HG03439 (cell line): ENCODE measurements around the gene PTGDS.

ENCODE experiments used
- ATAC-seq: cut with Tn5 transposase; IDR thresholded peaks from one replicate; pipeline ENCODE4 v1.9.1; 2021; ENCODE audit warnings: mild to moderate bottlenecking, moderate library complexity; ENCODE audit not compliant: unreplicated experiment

The PTGDS gene

DNA sequence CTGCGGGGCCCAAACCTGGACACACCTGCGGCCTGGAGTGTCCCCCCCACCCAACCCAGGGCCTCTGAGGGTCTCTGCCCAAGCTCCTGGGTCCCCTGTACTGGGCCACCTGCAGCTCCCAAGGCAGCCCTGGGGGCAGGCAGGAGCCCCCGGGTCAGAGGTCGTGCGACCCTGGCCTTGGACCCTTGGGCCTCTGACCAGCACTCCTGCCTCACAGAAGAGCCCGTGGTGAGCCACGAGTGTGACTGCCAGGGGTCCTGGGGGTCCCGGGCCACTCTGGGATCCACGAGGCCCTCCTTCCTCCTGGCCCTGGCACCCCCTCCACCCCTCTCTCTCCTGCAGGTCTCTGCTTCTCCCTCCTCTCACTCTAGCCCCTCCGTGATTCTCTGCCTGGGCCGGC lies 5.0 kb upstream of the PTGDS start:
- no peak for ATAC-seq

DNA sequence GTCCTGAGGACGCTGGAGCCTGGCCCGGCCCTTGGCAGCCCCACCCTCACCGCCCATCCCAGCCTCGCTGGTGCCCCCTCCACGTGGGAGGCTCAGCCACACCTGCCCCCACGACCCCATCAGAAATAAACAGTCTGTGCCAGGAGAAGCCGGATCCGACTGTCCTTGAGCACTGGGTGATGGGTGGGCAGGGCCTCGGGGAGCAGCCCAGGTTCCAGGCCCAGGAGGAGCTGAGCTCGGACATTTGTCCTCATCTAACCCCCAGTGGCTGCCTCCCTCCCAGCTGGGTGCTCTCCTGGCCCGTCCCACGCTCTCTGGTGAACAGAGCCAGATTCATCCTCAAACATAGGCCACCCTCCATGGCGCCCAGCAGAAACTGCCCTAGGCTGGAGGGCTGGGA lies 4.6 kb upstream of the PTGDS start:
- ATAC-seq, result no peak

DNA sequence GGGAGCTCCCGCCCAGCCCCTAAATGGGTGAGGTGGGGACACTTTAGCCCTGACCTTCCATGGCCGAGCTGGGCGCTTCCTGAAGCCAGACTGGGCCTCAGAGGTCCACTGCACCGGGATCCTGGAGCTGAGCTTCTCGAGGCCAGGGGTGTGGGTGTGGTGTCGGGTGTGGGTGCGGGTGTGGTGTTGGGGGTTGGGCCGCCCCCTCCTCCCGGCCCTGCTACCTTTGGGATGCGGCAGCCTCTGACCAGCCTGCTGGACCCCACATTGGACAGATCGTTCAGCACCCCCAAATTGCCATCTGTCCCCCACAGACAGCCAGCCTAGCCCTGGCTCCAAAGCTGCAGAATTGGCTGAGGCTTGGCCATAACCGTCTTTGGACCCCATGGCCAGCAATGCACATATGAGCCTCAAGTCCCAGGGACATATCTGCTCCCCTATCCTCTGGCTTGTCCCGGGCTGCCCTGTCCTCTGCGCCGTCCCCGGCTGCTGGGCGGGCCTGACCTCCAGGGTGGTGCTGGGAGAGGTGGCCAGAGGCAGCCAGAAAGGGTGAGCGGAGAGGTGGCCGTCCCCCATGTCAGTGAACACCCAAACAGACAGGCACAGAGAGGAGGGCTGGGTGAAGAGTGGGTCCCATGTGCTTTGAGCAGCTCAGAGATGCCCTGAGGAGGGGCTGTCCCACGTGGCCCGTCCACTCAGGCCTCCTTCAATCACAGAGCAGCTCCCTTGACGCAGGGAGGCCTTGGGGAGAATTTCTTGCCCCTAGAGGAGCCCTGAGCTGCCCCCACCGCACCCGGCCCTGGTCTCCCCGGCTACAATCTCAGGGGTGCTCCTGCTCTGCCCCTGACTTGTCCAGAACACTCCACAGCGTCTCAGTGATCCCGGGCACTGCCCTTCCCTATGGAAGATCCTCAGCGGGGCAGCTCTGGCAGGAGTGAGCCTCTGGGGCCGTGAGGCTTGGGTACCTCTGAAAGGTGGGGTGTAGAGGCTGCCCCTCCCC lies 3.4 kb upstream of the PTGDS start:
- ATAC-seq, result no peak

DNA sequence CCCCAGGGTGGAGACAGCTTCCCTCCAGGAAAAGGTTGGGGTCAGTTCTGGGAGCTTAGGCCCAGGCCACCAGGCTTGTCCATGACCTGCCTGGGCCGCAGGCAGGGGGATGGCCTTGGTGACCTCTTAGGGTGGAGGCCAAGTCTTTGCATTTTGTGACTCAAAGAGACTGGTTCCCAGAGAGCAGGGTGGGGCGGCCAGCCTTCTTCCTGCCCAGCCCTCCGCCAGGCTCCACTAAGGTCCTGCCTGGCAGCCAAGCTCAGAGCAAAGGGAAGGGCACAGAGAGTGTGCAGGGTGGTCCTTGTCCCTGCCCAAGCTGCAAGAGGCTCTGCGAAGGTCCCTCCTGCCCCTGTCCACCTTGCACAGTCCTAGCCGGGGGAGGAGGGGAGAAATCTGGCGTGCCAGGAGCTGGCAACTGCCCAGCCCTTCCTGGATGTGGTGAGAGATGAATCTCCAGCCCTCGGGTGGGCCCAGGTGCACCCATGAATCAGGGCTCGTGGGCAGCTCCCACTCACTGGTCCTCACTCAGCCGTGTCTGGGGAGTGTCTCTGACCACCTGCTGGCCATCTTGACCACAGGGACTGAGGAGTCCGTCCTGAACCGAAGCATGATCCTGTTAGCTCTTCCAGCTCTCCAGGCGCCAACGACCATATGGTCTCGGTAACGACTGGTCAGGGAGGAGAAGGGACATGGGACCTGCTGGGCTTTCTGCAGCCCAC lies 2.3 kb upstream of the PTGDS start:
- no peak for ATAC-seq

GRCh38 chr9:136975644-136976043 lies 1.7 kb upstream of the PTGDS start:
- no peak for ATAC-seq

GRCh38 chr9:136977649-136978072 lies 357 bp downstream of the PTGDS start:
- ATAC-seq, result no peak

DNA sequence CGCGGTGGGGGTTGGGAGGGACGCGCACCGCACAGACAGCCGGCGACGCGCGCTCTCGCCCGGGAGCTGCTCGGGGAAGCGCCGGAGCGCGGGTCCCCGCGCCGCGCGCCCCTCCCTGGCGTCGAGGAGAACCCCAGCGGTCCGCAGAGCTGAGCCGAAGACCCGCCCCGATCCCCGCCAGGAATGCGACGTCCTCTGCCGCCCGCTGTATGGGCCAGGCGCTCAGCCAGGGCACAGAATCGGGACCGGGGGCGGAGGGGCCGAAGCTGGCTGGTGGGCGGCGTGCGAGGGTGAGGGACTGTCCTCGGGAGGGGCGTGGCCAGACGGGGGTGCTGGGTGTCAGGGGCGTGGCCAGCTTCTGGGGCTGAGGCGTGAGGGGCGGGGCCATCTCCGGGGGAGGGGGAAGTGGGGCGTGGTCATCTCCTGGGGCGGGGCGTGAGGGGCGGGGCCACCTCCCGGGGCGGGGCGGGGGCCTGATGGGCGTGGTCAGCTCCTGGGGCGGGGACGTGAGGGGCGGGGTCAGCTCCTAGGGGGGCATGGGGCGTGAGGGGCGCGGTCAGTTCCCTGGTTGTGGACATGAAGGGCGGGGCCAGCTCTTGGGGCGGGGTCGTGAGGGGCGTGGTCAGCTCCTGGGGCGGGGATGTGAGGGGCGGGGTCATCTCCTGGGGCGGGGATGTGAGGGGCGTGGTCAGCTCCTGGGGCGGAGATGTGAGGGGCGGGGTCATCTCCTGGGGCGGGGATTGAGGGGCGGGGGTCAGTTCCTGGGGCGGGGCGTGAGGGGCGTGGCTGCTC lies 965 bp downstream of the PTGDS start:
- ATAC-seq, result no peak

DNA sequence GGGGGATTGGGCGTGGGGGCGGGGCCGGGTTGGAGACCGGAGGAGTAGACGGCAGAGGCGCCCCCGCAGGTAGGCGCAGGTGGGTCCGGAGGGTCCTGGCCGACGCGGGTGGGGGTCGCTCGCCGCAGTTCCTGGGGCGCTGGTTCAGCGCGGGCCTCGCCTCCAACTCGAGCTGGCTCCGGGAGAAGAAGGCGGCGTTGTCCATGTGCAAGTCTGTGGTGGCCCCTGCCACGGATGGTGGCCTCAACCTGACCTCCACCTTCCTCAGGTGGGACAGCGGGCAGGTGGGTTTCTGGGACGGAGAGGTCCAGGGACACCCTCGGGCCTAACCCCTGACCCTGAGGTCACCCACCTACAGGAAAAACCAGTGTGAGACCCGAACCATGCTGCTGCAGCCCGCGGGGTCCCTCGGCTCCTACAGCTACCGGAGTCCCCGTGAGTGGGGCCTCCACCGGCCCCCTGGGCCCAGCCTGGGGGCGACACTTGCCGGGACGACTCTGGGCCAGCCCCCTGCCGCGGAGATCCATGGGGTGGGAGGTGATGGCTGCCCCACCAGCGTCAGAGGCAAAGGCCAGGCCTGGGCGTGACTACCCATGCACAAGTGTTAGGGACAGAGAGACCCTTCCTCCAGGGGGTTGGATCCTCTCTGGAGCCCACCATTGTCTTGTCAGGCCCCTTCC lies 1.7 kb downstream of the PTGDS start:
- no peak for ATAC-seq

- ATAC-seq, result no peak
Measured at GRCh38 chr9:136979769-136980587, 2.7 kb downstream of the PTGDS start.

- ATAC-seq, result no peak
Measured at GRCh38 chr9:136980669-136981478, 3.6 kb downstream of the PTGDS start.

DNA sequence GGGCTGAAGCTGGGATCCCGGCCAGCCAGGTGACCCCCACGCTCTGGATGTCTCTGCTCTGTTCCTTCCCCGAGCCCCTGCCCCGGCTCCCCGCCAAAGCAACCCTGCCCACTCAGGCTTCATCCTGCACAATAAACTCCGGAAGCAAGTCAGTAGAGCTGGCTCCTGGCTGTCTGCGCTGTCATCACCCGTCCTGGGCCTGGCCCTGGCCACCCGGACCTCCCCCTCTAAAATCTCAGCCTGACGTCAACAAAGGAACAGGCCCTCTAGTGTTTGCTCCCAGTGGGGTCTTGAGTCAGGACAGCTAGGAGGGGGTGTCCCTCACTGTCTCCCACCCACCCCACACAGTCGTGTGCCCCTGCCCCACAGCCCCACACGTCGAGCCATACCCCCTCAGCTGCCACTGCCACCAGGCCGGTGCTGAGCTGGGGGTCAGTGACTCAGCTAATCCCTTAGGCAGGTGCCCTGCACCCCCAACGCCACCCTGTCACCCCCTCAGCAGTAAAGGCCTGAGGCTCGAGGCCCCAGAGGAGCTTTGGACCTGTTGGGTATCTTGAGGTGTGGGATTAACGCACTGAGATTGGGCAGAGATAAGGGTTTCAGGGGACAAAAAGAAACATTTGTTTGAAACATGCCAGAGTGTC lies 4.4 kb downstream of the PTGDS start:
- ATAC-seq, result no peak

- no peak for ATAC-seq
Measured at GRCh38 chr9:136982232-136983051, 5.1 kb downstream of the PTGDS start, which contains the start of gene LCNL1. TSS of gene LCNL1 (plus strand) at chr9:136982993. CDS start at chr9:136983587, 594 bp downstream.

DNA sequence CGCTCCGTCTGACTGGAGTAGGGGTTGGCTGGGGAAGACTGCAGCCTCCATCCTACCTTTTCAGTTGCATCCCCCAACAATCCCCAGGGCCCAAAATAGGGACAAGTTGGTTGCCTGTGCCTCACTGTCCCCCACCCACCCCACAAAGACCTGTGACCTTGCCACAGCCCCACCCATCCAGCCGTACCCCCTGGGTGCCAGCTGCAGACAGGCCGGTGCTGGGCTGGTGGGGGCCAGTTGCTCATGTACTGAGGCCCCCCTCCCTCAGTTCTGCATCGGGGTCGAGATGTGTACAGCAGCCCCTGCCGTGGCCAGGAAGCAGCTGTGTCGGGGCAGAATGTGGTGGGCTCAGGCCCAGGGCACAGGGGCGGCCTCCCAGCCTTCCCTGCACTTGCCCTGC lies 5.9 kb downstream of the PTGDS start:
- ATAC-seq, result no peak

DNA sequence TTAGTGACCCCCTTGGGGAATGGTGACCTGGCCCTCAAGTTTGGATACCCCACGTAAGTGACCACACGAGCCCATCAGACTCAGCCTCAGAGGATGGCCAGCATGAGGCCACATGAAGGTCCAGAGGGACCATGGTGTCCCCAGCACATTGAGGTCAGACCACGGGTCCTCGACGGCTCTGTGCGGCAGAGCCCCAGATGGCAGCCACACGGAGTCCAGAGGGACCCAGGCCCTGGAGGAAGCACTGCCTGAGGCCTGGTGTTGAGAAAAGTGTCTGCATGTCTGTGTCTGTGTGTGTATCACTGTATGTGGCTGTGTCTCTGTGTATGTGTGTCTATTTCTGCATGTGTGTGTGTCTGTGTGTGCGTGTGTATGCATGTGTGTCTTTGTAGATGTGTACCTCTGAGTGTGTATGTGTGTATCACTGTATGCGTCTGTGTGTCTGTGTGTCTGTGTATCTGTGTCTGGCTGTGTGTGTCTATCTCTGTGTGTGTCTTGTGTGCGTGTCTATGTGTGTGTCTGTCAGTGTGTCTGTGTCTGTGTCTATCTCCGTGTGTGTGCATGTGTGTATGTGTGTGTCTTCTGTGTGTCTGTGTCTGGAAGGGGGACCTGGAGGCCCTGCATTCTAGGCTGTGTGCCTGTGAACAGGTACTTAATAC lies 6.5 kb downstream of the PTGDS start:
- ATAC-seq, result no peak

- ATAC-seq, result no peak
Measured at GRCh38 chr9:136984464-136985026, 7.2 kb downstream of the PTGDS start.

GRCh38 chr9:136985027-136985602 lies 7.8 kb downstream of the PTGDS start:
- no peak for ATAC-seq
